ENCODE data around the gene SFRP5.

DNA sequence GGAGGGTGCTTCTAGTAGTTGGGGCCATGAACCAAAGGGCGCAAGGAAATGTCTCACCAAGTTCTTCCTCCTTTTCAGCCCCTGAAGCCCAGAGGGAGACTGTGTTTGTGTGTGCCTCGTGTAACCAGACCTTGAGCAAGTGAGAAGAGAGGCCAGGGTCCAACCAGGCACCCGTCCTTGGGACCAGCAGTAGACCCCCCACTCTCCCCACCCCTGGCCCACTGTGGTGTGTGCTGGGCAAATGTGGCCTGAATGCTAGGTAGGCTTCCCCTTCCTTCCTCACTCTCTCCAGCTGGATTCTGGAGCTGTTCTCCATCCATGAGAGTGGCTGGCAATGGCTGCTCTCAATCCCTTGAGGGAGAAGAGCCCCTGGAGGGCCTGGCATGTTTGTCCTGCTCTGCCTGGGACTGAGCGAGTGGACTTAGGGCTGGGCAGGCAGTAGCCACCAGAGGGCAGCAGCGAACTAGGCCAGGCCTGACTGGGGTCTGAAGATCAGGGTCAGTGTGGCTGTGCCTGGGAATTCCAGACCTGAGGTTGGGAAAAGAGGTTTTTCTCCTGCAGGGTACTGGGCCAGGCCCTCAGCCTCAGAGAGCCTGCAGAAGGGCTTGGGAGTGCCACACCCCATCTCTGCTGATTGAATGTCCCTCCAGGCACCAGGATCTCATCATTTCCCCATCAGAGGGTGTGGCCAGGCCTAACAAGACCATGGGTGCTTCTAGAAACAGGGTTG is 12.5 kb downstream of the SFRP5 start:
- no peak for TF ChIP-seq AGO2 (optimal IDR thresholded peaks at IDR 0.05; ENCODE audit: low read depth, low read length)
- peak; percentile 51 to 66; a peak in 2 of 4 replicates for TF ChIP-seq HMGXB4 (CRISPR knock-in tag; IDR thresholded peaks at IDR 0.05; ENCODE audit: borderline replicate concordance in 1 of 2, low read depth in 1 of 2)
- TF ChIP-seq, protein P1, sequence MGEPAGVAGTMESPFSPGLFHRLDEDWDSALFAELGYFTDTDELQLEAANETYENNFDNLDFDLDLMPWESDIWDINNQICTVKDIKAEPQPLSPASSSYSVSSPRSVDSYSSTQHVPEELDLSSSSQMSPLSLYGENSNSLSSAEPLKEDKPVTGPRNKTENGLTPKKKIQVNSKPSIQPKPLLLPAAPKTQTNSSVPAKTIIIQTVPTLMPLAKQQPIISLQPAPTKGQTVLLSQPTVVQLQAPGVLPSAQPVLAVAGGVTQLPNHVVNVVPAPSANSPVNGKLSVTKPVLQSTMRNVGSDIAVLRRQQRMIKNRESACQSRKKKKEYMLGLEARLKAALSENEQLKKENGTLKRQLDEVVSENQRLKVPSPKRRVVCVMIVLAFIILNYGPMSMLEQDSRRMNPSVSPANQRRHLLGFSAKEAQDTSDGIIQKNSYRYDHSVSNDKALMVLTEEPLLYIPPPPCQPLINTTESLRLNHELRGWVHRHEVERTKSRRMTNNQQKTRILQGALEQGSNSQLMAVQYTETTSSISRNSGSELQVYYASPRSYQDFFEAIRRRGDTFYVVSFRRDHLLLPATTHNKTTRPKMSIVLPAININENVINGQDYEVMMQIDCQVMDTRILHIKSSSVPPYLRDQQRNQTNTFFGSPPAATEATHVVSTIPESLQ (CRISPR knock-in tag; conservative IDR thresholded peaks at IDR 0.05) = no peak
- no peak for TF ChIP-seq ZC3H13 (CRISPR knock-in tag; IDR thresholded peaks at IDR 0.05)
- TF ChIP-seq NCOA2 (CRISPR knock-in tag; IDR thresholded peaks at IDR 0.05) = no peak
- TF ChIP-seq, protein P2, sequence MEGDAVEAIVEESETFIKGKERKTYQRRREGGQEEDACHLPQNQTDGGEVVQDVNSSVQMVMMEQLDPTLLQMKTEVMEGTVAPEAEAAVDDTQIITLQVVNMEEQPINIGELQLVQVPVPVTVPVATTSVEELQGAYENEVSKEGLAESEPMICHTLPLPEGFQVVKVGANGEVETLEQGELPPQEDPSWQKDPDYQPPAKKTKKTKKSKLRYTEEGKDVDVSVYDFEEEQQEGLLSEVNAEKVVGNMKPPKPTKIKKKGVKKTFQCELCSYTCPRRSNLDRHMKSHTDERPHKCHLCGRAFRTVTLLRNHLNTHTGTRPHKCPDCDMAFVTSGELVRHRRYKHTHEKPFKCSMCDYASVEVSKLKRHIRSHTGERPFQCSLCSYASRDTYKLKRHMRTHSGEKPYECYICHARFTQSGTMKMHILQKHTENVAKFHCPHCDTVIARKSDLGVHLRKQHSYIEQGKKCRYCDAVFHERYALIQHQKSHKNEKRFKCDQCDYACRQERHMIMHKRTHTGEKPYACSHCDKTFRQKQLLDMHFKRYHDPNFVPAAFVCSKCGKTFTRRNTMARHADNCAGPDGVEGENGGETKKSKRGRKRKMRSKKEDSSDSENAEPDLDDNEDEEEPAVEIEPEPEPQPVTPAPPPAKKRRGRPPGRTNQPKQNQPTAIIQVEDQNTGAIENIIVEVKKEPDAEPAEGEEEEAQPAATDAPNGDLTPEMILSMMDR (CRISPR knock-in tag; IDR thresholded peaks at IDR 0.05) = peak; percentile 99
- no peak for TF ChIP-seq NFATC3 (CRISPR knock-in tag; IDR thresholded peaks at IDR 0.05)
- TF ChIP-seq CBX2 (IDR thresholded peaks at IDR 0.05; ENCODE audit: low read depth, low read length) = no peak
- TF ChIP-seq CBX2 (CRISPR knock-in tag; IDR thresholded peaks at IDR 0.05; ENCODE audit: low read depth) = no peak
- TF ChIP-seq, protein P3, sequence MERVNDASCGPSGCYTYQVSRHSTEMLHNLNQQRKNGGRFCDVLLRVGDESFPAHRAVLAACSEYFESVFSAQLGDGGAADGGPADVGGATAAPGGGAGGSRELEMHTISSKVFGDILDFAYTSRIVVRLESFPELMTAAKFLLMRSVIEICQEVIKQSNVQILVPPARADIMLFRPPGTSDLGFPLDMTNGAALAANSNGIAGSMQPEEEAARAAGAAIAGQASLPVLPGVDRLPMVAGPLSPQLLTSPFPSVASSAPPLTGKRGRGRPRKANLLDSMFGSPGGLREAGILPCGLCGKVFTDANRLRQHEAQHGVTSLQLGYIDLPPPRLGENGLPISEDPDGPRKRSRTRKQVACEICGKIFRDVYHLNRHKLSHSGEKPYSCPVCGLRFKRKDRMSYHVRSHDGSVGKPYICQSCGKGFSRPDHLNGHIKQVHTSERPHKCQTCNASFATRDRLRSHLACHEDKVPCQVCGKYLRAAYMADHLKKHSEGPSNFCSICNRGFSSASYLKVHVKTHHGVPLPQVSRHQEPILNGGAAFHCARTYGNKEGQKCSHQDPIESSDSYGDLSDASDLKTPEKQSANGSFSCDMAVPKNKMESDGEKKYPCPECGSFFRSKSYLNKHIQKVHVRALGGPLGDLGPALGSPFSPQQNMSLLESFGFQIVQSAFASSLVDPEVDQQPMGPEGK (CRISPR knock-in tag; IDR thresholded peaks at IDR 0.05) = peak; percentile 60
- no peak for TF ChIP-seq POLR2AphosphoS5 (IDR thresholded peaks at IDR 0.05; ENCODE audit: low read depth, low read length)
- no peak for TF ChIP-seq POLR2AphosphoS2 (IDR thresholded peaks at IDR 0.05; ENCODE audit: low read depth, low read length)
- TF ChIP-seq RELA (CRISPR knock-in tag; IDR thresholded peaks at IDR 0.05) = peak; percentile 71; the same call in 1 of the 2 replicates
